Measurements from ENCODE around the gene ELFN1. TPM values are rescaled to one million over a fixed set of nuclear protein-coding genes. Genes with fewer than 3 reads are reported as not detected.

ELFN1 gene
- total RNA-seq, 4 donors from 2014 or later = 0.12 to 1.0 (median 0.46) TPM

DNA sequence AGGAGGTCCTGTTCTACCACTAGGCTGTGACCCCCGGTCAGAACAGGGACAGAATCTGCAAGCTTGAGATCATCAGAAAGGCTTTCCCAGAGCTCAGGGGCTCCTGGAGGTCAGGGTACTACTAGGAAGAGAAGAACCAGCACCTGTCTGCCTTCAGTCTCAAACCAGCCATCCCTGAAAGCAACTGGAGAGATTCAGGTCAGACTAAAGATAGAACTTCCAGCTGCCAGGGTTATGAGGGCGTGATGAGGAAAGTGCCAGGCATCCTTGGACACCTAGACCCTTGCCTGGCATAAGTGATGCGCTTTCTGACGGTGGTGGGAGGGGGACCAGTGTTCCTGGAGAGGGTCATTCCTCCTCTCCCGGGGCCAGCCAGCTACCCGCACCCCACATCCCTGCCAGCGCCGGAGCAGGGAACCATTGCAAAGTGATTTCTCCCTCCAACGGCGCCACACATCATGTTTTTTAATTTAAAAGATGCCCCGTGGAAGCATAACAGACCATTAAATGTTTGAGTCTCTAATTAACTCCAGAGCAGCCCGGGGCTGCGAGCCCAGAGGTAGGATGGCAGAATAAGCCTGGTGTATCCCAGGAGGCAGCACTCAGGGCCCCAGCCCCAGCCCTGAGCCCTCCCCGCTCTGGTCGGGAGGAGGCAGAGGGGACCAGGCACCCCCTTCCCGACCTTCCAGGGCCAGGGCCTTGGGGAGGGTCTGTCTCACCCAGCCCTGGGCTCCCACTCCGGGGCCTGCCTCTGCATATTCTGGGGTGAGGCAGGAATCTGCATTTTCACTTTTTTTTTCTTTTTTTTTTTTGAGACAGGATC, 64.0 kb downstream of the ELFN1 start:
- Histone ChIP-seq H3K4me3 (no peak overlapping the region), H3K4me1 (peaks cover 11% of the 10 kb centered on the region in 2 donors), H3K9me3 (no peaks in the 10 kb centered on the region), H3K27ac (peak overlapping the region in 2 of 4 donors; percentile 3 to 70), H3K36me3 (no peaks in the 10 kb centered on the region), H3K27me3 (no peaks in the 10 kb centered on the region)
- no peak for DNase-seq
- TF ChIP-seq, protein P1, sequence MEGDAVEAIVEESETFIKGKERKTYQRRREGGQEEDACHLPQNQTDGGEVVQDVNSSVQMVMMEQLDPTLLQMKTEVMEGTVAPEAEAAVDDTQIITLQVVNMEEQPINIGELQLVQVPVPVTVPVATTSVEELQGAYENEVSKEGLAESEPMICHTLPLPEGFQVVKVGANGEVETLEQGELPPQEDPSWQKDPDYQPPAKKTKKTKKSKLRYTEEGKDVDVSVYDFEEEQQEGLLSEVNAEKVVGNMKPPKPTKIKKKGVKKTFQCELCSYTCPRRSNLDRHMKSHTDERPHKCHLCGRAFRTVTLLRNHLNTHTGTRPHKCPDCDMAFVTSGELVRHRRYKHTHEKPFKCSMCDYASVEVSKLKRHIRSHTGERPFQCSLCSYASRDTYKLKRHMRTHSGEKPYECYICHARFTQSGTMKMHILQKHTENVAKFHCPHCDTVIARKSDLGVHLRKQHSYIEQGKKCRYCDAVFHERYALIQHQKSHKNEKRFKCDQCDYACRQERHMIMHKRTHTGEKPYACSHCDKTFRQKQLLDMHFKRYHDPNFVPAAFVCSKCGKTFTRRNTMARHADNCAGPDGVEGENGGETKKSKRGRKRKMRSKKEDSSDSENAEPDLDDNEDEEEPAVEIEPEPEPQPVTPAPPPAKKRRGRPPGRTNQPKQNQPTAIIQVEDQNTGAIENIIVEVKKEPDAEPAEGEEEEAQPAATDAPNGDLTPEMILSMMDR (IDR thresholded peaks at IDR 0.05 in 4 of 5, conservative IDR thresholded peaks at IDR 0.05 in 1 of 5) = no peak
- no peak for TF ChIP-seq POLR2A (IDR thresholded peaks at IDR 0.05)
- no peak for ATAC-seq
- in situ Hi-C loops (cut with MboI; ENCODE audit: low sequenced_read_pairs in 4 of 4) = no loop called here
- intact Hi-C loops (cut with DNase I; ENCODE audit: low total_unique reads) = loop anchor here (1.0 kb wide), 1 partner anchor 9 kb away; no protein-coding TSS in a partner anchor

DNA sequence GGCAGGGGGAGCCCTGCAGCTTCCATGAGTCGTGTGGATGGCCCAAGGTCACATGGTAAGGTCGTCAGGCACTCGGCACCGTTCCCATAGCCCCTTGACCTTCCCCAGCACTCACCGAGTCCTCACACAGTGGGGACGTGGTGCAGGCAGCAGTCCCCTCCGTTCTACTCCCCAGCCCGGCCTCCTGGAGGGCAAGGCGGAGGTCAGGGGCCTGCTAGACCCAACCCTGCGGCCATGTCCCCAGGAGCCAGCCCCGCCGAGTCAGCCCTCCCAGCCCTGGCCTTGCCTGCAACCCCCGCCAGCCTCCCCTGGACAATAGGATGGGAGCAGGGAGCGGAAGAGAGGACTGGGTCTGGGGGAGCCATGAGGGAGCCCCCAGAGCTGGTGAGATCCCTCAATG, 65.2 kb downstream of the ELFN1 start:
- H3K9me3 ChIP-seq = no peaks in the 10 kb centered on the region
- no peak for ATAC-seq
- in situ Hi-C loops (cut with MboI; ENCODE audit: low sequenced_read_pairs in 4 of 4) (no loop called here), intact Hi-C loops (cut with DNase I; ENCODE audit: low total_unique reads) (no loop called here)
- no peak overlapping the region for H3K27ac ChIP-seq
- H3K4me1 ChIP-seq = peaks cover 11% of the 10 kb centered on the region in 2 donors
- H3K27me3 ChIP-seq = no peaks in the 10 kb centered on the region
- no peaks in the 10 kb centered on the region for H3K36me3 ChIP-seq
- H3K4me3 ChIP-seq = no peak overlapping the region
- no peak for TF ChIP-seq POLR2A (IDR thresholded peaks at IDR 0.05)
- TF ChIP-seq, protein P1 (IDR thresholded peaks at IDR 0.05 in 4 of 5, conservative IDR thresholded peaks at IDR 0.05 in 1 of 5) = no peak
- DNase-seq = no peak

DNA sequence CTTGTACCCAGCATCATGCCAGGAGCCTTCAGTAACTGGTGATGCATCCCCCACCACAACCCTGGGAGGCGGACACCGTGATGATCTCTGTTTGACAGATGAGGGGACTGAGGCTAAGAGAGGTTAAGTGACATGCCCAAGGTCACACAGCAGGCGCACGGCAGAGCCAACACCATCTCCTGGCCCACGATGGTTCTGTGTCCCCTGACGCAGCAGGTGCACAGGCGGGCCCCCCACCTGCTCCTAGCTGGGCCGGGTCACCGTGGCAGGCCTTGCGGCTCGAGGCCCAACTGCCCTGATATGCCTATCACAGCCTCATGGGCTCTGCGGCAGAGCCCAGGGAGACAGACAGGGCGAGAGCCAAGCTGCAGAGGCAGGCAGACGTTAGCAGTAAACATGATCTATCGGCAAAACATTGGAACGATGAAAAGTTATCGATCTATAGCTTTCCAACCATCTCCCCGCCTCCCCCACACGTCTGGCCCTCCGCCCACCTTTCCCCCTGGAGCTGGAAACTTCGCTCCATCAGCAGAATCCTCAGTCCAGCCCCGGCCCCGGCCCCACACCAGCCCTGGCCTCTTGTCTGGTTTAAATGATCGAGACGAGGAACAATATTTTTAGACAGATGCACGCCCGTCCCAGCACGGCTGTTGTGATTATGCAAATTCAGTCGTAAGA, 65.9 kb downstream of the ELFN1 start:
- no peak for DNase-seq
- H3K9me3 ChIP-seq = no peaks in the 10 kb centered on the region
- H3K27me3 ChIP-seq = no peaks in the 10 kb centered on the region
- intact Hi-C loops (cut with DNase I; ENCODE audit: low total_unique reads) = no loop called here
- peaks cover 11% of the 10 kb centered on the region in 2 donors for H3K4me1 ChIP-seq
- no peak overlapping the region for H3K4me3 ChIP-seq
- TF ChIP-seq, protein P1 (IDR thresholded peaks at IDR 0.05 in 4 of 5, conservative IDR thresholded peaks at IDR 0.05 in 1 of 5) = no peak
- no peak for TF ChIP-seq POLR2A (IDR thresholded peaks at IDR 0.05)
- H3K27ac ChIP-seq = no peak overlapping the region
- no peak for ATAC-seq
- in situ Hi-C loops (cut with MboI; ENCODE audit: low sequenced_read_pairs in 4 of 4) = no loop called here
- H3K36me3 ChIP-seq = no peaks in the 10 kb centered on the region

DNA sequence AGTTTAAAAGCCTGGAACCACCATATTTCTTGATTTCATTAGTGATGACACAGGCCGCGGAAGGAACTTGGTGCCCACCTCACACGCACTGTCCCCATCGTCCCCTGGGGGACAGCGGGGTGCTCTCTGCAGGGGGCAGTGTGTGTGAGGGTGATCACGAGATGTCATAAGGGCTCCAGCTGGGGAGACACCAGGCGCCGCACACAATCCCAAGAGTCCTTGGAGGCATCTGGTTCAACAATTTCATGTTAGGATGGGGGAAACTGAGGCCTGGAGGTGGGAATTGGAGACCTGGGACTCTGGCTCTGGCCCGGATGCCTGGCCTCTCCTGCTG, 66.4 kb downstream of the ELFN1 start:
- Histone ChIP-seq H3K9me3 (no peaks in the 10 kb centered on the region), H3K4me1 (peaks cover 11% of the 10 kb centered on the region in 2 donors), H3K27ac (no peak overlapping the region), H3K4me3 (no peak overlapping the region), H3K27me3 (no peaks in the 10 kb centered on the region), H3K36me3 (no peaks in the 10 kb centered on the region)
- ATAC-seq (no peak), DNase-seq (no peak)
- in situ Hi-C loops (cut with MboI; ENCODE audit: low sequenced_read_pairs in 4 of 4) (no loop called here), intact Hi-C loops (cut with DNase I; ENCODE audit: low total_unique reads) (no loop called here)
- TF ChIP-seq, protein P1 (IDR thresholded peaks at IDR 0.05 in 4 of 5, conservative IDR thresholded peaks at IDR 0.05 in 1 of 5) = no peak
- TF ChIP-seq POLR2A (IDR thresholded peaks at IDR 0.05) = no peak

Measured in gastrocnemius medialis (tissue), 4 donors.